ENCODE measurements around the gene SPRR3.
"Not testable (repeated sequence)": the region's sequence is repeated elsewhere in the genome, so short reads cannot be mapped to it uniquely, and the experiment has no call there.

Gene SPRR3

DNA sequence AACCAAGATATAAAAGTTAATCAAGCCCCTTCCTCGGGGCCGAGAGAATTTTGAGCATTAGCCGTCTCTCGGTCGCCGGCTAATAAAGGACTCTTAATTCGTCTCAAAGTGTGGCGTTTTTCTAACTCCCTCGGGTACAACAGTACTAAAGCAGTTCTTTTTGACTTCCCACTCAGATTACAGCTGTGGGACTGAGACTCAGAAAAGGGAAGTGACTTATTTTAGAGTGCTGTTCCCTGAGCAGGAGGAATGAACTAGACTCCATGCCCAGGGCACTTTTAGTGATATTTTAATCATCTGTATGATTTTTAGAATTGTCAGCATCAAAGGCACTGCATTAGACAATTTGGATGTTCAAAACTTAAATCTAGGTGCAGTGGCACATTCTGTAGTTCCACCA lies 20.8 kb downstream of the SPRR3 start:
- not testable (repeated sequence) for H3K4me3 ChIP-seq (ENCODE audit: low read depth, low read length, poor library complexity, severe bottlenecking); H3K27me3 ChIP-seq (ENCODE audit: insufficient read depth, low read length); H3K27ac ChIP-seq (ENCODE audit: low read depth, low read length, poor library complexity, severe bottlenecking); H2AFZ ChIP-seq (ENCODE audit: low read length); H4K20me1 ChIP-seq (ENCODE audit: insufficient read depth, low read length); H3K4me2 ChIP-seq (ENCODE audit: low read length); H3K9ac ChIP-seq (ENCODE audit: low read length); H3K9me2 ChIP-seq (ENCODE audit: low read depth, low read length); H3K79me2 ChIP-seq (ENCODE audit: insufficient read depth, low read length); H3F3A ChIP-seq (ENCODE audit: insufficient read depth, low read length); H3K9me3 ChIP-seq (ENCODE audit: low read length); H3K36me3 ChIP-seq (ENCODE audit: insufficient read depth, low read length); H3K4me1 ChIP-seq (ENCODE audit: insufficient read depth, low read length, severe bottlenecking)

GRCh38 chr1:153023109-153023508 lies 21.6 kb downstream of the SPRR3 start:
- Histone ChIP-seq H3K4me2 (ENCODE audit: low read length) (no peak overlapping the region), H3K9me3 (ENCODE audit: low read length) (no peaks in the 10 kb centered on the region), H3K79me2 (ENCODE audit: insufficient read depth, low read length) (no peaks in the 10 kb centered on the region), H3K9me2 (ENCODE audit: low read depth, low read length) (no peaks in the 10 kb centered on the region), H3K27ac (ENCODE audit: low read depth, low read length, poor library complexity, severe bottlenecking) (no peak overlapping the region), H3K36me3 (ENCODE audit: insufficient read depth, low read length) (no peaks in the 10 kb centered on the region), H3K4me1 (ENCODE audit: insufficient read depth, low read length, severe bottlenecking) (no peaks in the 10 kb centered on the region), H2AFZ (ENCODE audit: low read length) (no peak overlapping the region), H4K20me1 (ENCODE audit: insufficient read depth, low read length) (no peaks in the 10 kb centered on the region), H3K27me3 (ENCODE audit: insufficient read depth, low read length) (no peaks in the 10 kb centered on the region), H3F3A (ENCODE audit: insufficient read depth, low read length) (no peaks in the 10 kb centered on the region), H3K9ac (ENCODE audit: low read length) (no peak overlapping the region), H3K4me3 (ENCODE audit: low read depth, low read length, poor library complexity, severe bottlenecking) (no peak overlapping the region)
- TF ChIP-seq EZH2 (IDR thresholded peaks at IDR 0.05; ENCODE audit: borderline replicate concordance, low read length): no peak
- TF ChIP-seq, protein P1, sequence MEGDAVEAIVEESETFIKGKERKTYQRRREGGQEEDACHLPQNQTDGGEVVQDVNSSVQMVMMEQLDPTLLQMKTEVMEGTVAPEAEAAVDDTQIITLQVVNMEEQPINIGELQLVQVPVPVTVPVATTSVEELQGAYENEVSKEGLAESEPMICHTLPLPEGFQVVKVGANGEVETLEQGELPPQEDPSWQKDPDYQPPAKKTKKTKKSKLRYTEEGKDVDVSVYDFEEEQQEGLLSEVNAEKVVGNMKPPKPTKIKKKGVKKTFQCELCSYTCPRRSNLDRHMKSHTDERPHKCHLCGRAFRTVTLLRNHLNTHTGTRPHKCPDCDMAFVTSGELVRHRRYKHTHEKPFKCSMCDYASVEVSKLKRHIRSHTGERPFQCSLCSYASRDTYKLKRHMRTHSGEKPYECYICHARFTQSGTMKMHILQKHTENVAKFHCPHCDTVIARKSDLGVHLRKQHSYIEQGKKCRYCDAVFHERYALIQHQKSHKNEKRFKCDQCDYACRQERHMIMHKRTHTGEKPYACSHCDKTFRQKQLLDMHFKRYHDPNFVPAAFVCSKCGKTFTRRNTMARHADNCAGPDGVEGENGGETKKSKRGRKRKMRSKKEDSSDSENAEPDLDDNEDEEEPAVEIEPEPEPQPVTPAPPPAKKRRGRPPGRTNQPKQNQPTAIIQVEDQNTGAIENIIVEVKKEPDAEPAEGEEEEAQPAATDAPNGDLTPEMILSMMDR (IDR thresholded peaks at IDR 0.05; ENCODE audit: low read length): no peak

- H3K4me3 ChIP-seq (ENCODE audit: low read depth, low read length, poor library complexity, severe bottlenecking): no peak overlapping the region
- TF ChIP-seq, protein P1 (IDR thresholded peaks at IDR 0.05; ENCODE audit: low read length): no peak
- no peak for TF ChIP-seq EZH2 (IDR thresholded peaks at IDR 0.05; ENCODE audit: borderline replicate concordance, low read length)
- H3F3A ChIP-seq (ENCODE audit: insufficient read depth, low read length): no peaks in the 10 kb centered on the region
- H3K79me2 ChIP-seq (ENCODE audit: insufficient read depth, low read length): no peaks in the 10 kb centered on the region
- H3K4me2 ChIP-seq (ENCODE audit: low read length): no peak overlapping the region
- H3K36me3 ChIP-seq (ENCODE audit: insufficient read depth, low read length): no peaks in the 10 kb centered on the region
- no peaks in the 10 kb centered on the region for H4K20me1 ChIP-seq (ENCODE audit: insufficient read depth, low read length)
- no peak overlapping the region for H3K9ac ChIP-seq (ENCODE audit: low read length)
- H3K9me3 ChIP-seq (ENCODE audit: low read length): no peaks in the 10 kb centered on the region
- no peaks in the 10 kb centered on the region for H3K4me1 ChIP-seq (ENCODE audit: insufficient read depth, low read length, severe bottlenecking)
- no peaks in the 10 kb centered on the region for H3K9me2 ChIP-seq (ENCODE audit: low read depth, low read length)
- H3K27ac ChIP-seq (ENCODE audit: low read depth, low read length, poor library complexity, severe bottlenecking): no peak overlapping the region
- H2AFZ ChIP-seq (ENCODE audit: low read length): no peak overlapping the region
- H3K27me3 ChIP-seq (ENCODE audit: insufficient read depth, low read length): no peaks in the 10 kb centered on the region
These were observed 22.9 kb downstream of the SPRR3 start for GRCh38 chr1:153024413-153024812.

DNA sequence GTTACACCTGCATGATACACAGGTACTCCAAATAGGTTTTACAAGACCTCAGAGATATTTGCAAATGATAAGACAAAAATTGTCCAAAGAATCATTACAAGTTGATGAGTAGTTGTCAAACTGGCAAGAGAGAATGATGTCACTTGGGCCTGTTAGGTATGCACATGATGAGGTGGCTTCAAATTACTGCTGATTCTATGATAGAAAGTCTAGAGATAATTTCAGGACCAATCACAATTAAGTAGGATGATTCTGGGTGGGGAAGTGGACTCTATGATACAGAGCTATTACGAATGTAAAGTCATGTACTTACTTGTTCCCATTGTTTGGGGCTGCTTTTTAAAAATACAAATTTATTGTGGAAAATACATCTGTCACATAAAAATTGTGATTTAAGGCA lies 24.2 kb downstream of the SPRR3 start:
- Histone ChIP-seq H3K4me1 (ENCODE audit: insufficient read depth, low read length, severe bottlenecking) (no peaks in the 10 kb centered on the region), H3K4me2 (ENCODE audit: low read length) (no peak overlapping the region), H3K4me3 (ENCODE audit: low read depth, low read length, poor library complexity, severe bottlenecking) (no peak overlapping the region), H3K9me2 (ENCODE audit: low read depth, low read length) (no peaks in the 10 kb centered on the region), H3K79me2 (ENCODE audit: insufficient read depth, low read length) (no peaks in the 10 kb centered on the region), H3K36me3 (ENCODE audit: insufficient read depth, low read length) (no peaks in the 10 kb centered on the region), H3K27me3 (ENCODE audit: insufficient read depth, low read length) (no peaks in the 10 kb centered on the region), H3K9me3 (ENCODE audit: low read length) (no peaks in the 10 kb centered on the region), H4K20me1 (ENCODE audit: insufficient read depth, low read length) (no peaks in the 10 kb centered on the region), H2AFZ (ENCODE audit: low read length) (no peak overlapping the region), H3K9ac (ENCODE audit: low read length) (no peak overlapping the region), H3F3A (ENCODE audit: insufficient read depth, low read length) (no peaks in the 10 kb centered on the region), H3K27ac (ENCODE audit: low read depth, low read length, poor library complexity, severe bottlenecking) (no peak overlapping the region)
- no peak for TF ChIP-seq EZH2 (IDR thresholded peaks at IDR 0.05; ENCODE audit: borderline replicate concordance, low read length)
- TF ChIP-seq, protein P1 (IDR thresholded peaks at IDR 0.05; ENCODE audit: low read length): no peak

Measured in OCI-LY1 (cell line).